Stimulated activated CD4-positive, alpha-beta T cell treated with anti-CD3 and anti-CD28 coated beads, Interleukin-4, amount 100 ng/mL, for 1 hour (primary cell): ENCODE data around the gene ADD1.

Source experiments
- DNase-seq: peaks from one replicate; pipeline ENCODE4 v3.0.0-alpha.2; 2020

The ADD1 gene

DNA sequence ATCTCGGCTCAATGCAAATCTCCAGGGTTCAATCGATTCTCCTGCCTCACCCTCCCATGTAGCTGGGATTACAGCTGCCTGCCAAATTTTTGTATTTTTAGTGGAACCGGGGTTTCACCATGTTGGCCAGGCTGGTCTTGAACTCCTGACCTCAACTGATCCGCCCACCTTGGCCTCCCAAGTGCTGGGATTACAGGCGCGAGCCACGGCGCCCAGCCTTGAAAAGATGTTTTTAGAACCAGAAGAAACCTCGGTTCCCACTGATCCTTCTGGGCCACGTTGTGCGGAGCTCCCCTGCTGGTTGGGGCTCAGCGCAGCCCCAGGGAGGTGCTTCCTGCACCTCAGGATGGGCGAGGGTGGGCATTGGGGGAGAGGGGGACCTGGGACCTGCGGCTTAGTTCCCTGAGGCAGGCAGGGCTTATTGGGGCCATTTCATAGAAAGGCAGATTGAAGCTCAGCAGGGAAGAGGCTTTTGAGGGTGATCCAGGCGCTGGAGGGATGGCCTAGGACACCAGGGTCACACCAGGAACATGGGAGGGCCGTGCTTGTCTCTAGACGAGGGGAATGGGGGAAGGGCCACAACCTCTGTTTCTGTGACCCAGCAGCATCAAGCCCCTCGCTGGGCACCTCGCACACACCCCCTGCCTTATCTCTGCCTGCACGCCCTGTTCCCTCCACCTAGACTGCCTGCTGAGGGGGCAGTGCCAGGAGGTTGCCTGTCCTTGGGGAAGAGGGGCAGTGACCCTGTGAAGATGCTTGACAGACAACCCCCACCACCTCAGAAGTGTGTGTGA, 6.3 kb upstream of the ADD1 start:
- DNase-seq = no peak

DNA sequence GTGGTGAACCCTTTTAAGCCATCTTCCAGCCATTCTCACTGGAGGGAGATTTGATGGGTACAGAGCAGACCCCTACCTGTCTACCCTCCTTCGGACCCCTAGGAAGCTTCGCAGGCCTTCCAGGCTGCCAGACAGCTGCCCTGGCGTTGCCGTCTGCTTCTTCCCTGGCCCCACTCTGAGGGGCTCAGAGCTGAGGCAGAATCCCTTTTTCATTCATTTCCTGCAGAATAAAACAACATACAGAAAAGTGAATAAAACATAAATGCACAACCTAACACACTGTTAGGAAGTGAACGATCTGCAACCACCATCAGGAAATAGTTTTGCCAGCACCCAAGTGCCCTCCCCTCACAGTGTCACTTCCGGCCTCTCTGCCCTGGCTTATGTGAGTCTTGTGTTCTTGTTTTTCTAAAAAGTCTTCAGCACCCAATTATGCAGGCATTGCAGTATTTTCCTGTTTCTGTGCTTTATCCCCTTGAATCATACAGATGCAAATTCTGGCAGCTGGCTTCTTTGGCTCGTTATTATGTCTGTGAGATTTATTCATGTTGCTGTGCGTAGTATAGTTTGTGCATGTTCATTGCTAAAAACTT, 5.6 kb upstream of the ADD1 start:
- DNase-seq = peak; percentile 61

- DNase-seq = no peak
Measured at GRCh38 chr4:2839060-2839459, 4.6 kb upstream of the ADD1 start.

DNA sequence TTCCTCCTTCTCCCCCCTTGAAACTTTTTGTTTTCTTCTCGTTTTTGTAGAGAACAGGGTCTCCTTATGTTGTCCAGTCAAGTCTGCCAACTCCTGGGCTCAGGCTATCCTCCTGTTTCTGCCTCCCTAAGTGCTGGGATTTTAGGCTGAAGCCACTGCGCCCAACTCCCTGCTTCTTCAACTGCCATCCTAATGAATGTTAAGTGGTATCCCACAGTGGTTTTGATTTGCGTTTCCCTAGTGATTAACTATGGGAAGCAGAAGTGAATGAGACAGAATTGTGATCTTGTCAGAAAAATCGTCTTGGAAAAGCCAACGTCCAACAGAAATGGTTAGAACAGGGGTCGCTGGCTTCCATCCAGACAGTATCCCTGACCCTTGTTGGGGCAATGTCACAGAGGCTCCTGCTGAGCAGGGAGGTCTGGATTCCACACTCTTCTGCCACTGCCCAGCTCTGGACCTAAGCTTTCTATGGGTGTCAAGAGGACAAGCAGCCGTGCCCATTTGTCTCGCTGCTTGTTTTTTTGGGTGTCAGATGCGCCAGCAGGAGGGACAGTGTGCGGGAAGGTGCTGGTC, 869 bp upstream of the ADD1 start:
- no peak for DNase-seq

DNA sequence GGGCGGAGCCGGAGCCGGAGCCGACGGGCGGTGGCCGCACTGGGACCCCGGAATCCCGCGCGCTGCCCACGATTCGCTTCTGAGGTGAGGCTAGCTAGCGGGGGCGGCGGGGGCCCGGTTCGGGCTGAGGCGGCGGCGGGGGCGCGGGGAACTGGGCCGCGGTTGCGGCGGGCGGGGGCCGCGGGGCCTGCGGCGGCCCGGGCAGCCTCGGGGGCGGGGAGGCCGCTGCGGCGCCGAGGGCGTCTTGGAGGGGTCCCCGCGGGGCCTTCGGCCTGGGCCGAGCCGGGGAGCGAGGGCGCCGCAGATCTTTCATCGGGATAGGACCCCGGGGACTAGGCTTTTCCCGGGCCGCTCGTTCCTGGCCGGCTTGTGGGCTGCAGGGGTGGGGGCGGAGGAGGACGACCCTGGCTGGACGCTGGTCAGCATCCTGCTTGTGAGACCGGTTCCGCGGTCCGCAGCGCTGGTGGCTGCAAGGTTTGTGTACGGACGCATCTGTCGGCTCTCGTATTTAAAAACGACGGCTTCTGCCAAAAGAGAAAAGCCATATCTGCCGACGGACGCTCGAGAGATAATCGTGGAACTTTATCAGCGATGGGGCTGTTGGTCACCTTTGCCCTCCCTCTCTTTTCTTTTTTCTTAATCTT, 419 bp downstream of the ADD1 start:
- DNase-seq = no peak

- no peak for DNase-seq
Measured at GRCh38 chr4:2846172-2846571, 2.5 kb downstream of the ADD1 start.

DNA sequence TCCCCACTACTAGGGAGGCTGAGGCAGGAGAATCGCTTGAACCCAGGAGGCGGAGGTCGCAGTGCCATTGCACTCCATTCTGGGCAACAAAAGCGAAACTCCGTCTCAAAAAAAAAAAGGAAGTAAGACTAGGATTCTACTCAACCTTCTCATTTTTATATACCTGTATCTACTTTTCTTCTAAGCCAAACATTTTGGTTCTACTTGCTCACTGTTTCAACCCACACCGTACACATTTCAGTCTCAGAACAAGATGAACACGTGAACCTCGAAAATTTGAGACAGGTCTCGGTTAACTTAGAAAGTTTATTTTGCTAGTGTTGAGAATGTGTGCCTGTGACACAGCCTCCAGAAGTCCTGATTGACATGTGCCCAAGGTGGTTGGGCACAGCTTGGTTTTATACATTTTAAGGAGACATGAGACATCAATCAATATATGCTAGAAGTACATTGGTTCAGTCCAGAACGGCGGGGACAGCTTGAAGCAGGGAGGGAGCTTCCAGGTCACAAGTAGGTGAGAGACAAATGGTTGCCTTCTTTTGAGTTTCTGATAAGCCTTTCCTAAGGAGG, 3.7 kb downstream of the ADD1 start:
- no peak for DNase-seq

- DNase-seq = no peak
Measured at GRCh38 chr4:2848449-2848848, 4.8 kb downstream of the ADD1 start.

DNA sequence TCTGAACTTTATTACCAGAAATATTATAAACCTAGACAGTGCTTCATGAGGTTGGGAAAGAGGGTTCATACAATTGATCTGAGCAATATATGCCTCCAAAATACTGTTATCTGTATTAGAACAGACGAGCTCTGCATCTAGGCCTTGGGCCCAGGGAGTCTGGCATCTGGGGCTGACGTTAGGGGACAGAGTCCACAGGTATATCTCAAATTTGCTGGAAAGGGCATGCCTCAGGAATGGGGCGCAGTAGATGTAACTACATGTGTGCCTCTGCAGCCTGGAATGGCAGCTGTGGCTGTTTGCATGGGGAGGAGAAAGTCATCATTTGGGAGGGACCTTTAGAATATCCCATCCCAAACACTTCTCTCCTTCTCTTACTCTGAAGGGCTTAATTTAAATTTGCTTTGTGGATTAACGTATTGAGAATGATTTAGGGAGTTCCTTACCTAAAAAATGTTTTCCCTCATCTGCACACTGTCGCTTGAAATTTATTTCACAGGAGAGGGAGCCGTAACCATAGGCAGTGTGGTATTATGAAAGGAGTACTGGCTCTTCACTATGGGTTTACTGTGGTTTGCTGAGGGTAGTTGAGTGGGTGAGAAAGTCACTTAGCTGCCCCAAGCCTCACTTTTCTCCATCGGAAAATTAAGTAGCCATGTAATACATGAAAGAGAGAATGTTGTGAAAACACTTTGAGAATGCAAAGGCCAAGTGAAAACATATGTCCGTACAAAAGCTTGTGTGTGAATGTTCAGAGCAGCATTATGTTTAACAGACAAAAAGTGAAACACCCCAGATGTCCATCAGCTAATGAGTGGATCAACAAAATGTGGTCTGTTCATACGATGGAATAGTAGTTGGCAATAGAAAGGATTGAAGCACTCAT, 5.9 kb downstream of the ADD1 start:
- DNase-seq = no peak

DNA sequence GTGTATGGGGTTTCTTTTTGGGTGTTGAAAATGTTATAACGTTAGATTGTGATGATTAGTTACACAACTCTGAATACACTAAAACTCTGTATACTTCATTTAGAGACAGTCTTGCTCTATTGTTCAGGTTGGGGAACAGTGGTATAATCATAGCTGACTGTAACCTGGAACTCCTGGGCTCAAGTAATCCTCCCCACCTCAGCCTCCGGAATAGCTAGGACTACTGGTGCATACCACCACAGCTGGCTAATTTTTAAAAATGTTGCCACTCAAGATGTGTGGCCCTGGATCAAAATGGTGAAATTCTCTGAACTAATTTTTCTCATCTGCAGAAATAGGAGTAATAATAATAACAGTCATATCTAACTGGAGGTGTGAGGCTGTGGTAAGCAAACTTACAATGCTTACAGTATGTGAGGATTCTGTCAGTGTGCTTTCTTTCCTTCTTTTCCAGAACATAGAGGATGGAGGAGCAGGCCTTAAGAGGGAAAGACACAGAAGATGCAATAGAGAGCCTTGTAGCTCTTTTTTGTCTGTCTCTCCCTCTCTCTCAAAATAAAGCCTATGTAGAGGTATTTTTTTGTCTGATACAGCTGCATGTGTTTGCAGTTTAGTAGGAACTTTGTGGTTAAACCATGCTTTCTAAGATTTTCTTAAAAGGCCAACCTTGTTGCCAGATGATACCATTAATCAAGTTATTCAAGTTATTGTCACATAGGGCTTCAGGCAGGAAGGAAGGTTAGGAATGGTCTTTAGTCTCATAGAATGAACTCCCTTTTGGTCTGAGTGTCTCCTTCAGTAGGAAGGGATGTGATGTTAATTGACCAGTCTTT, 7.5 kb downstream of the ADD1 start:
- no peak for DNase-seq

GRCh38 chr4:2852481-2852921, 8.9 kb downstream of the ADD1 start:
- no peak for DNase-seq

DNA sequence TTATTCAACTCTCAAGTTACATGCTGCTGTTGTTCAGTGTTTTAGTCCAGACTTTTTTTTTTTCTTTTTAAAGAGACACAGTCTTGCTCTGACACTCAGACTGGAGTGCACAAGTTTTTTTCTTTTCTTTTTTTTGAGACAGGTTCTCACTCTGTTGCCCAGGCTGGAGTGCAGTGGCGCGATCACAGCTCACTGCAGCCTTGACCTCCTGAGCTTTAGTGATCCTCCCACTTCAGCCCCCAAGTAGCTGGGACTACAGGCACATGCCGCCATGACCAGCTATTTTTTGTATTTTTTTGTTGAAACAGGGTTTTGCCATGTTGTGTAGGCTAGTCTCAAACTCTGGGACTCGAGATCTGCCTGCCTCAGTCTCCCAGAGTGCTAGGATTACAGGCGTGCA, 11.9 kb downstream of the ADD1 start:
- no peak for DNase-seq

GRCh38 chr4:2856266-2856665, 12.6 kb downstream of the ADD1 start:
- DNase-seq = no peak

DNA sequence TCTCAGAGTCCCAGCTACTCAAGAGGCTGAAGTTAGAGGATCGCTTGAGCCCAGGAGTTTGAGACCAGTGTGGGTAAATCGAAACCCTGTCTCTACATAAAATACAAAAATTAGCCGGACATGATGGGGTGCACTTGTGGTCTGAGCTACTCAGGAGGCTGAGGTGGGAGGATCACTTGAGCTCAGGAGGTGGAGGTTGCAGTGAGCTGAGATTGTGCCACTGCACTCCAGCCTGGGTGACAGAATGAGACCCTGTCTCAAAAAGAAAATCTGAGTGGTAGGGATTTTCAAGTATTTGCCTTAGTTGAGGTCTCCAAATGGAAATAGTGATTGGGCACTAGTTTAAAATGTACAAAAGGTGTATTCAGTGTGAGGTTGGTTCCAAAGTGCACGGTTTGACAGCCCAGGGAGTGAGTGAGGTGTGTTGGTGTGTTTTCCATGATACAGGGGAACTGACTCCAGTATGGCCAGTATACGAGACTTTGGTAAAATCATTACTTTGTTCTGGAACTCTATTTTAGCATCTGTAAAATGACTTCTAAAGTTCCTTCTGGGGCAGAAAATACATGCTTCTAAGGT, 13.8 kb downstream of the ADD1 start:
- DNase-seq = no peak

DNA sequence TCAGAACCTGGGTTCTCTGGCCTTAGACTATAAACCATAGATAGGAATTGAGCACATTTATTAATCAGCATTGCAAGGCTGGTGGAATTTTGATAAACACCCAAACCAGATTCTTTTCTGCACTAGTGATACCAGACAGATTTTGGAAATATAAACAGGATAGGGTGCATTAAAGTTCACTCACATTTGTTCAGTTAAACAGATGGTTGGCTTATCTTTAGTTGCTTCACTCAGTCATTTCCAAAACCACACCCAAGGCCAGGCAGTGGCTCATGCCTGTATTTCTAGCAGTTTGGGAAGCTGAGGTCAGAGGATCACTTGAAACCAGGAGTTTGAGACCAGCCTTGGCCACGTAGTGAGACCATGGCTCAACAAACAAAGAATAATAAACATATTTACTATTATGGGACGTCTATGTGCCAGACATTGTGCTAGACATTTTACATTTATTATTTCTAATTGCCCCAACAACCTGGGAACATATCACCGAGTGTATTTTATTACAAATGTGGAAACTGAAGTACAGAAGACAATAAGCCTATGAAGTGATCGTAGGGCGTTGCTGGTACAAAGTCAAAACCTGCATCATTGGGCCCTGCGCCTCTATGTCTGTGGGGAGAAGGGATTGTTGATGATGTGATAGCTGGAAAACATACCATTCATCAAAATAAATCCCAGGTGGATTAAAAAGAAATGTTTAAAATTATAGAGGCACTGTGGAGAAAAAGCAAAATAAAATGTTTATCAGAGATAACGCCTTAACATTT, 15.0 kb downstream of the ADD1 start:
- DNase-seq = no peak

DNA sequence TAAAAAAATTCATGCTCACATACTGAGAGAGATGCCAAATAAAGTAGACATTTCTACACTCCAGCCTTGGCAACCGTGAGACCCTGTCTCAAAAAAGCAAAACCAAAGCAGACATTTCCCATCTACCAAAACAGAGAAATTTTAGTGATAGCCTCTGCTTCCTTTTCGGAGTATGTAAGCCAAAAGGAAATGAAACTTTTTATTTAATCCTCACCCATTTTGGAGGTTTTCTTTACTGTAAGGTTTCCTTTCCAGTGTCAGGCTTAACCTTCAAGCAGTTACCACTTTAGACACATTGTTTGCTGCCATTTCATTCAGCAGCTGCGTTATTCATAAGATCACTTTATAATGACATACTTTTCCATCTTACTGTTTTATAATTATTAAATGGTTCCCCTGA, 15.9 kb downstream of the ADD1 start:
- DNase-seq = no peak

DNA sequence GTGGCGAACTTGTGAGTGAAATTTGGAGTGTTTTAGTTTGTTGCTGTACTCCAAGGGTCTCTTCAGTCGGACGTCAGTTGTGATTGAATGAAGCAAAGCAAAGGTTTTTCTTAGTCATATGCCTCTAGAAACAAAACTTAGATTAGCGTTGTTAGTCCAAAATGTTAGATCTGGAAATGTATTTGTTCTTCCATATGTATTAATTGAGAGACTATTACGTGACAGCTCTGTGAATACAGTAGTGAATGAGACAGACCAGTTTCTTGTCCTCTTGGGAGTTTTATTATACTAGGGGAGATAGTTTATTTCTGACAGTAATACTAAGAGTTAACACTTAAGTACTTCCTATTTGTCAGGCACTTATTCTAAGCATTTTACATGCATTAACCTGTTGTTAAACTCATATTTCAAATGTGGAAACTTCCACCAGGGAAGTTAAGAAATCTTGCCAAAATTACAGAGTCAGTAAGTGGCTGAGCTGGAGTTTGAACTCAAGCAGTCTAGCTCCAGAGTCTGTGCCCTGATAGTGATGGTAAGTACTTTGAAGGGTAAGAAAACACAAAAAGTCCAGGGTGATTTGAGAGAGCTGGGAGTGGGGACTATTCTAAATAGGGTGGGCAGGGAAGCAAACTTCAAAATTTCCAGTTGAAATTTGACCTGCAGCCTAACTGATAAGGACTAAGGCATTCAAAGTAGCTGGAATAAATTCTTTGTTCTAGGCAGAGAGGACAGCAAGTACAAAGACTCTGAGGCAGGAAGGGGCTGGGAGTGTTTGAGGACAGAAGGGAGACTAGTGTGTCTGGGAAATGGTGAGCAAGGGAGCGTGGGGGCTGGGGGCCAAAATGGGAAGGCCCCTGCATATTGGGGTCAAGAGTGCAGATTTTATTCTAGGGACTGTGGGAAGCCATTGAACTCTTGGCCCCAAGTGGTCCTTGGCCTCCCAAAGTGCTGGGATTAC, 17.0 kb downstream of the ADD1 start:
- DNase-seq = no peak

DNA sequence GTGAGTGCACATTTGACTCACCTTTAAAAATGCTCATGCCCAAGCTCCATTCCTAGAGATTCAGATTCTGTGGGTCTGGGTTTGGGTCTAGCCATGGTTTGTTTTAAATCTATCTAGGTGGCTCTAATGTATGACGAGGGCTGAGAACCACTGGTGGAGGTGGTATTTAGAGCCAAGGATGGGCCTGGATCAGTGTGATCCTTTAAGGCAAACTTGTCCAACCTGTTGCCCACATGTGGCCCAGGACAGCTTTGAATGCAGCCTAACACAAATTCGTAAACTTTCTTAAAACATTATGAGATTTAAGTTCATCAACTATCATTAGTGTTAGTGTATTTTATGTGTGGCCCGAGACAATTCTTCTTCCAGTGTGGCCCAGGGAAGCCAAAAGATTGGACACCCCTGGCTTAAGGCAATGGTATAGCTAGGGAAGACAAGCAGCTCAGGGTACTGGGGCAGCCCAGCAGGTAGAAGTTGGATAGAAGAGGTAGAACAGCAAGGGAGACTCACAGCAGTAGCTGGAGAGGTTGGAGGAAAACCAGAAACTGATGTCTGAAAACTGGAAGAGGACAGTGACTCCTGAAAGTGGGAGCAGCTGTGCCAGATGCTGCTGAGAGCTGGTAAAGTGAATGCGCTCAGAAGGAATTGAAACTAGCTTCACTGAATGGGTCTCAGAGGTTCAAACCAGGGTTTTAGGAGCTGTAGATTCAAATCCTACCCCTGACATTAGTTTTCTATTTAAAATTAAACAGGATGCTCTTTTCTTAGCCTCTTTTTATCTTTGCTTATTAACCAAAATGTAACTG, 18.2 kb downstream of the ADD1 start:
- no peak for DNase-seq
